ENCODE data around the gene HACD1. TPM values are rescaled to one million over a fixed set of nuclear protein-coding genes. Genes with fewer than 3 reads are reported as not detected.

The HACD1 gene
- total RNA-seq, 1 donor from 2014 or later: 1.9 TPM

- Histone ChIP-seq H3K27me3 (no peaks in the 10 kb centered on the region), H3K9me3 (ENCODE audit: low read depth) (peaks cover 6% of the 10 kb centered on the region), H3K4me2 (no peak overlapping the region), H2AFZ (replicated peaks) (no peak overlapping the region), H3F3A (ENCODE audit: low read depth) (no peaks in the 10 kb centered on the region), H3K27ac (no peak overlapping the region), H3K4me3 (no peak overlapping the region), H3K36me3 (peaks cover 16% of the 10 kb centered on the region), H3K79me2 (ENCODE audit: low read depth) (peaks cover 98% of the 10 kb centered on the region), H4K20me1 (ENCODE audit: low read depth) (peaks cover 6% of the 10 kb centered on the region), H3K4me1 (peaks cover 4% of the 10 kb centered on the region), H3K9ac (no peak overlapping the region)
- no peak for TF ChIP-seq EZH2phosphoT487 (IDR thresholded peaks at IDR 0.05)
- no peak for TF ChIP-seq CTCF (IDR thresholded peaks at IDR 0.05)
- no peak for TF ChIP-seq EZH2 (IDR thresholded peaks at IDR 0.05)
- H3K9me3 Mint-ChIP-seq: peaks cover 54% of the 10 kb centered on the region
- no peak for DNase-seq (ENCODE audit: low spot score)
- H3K4me1 Mint-ChIP-seq: peaks cover 4% of the 10 kb centered on the region
- H3K36me3 Mint-ChIP-seq: peaks cover 59% of the 10 kb centered on the region
- H3K27ac Mint-ChIP-seq: no peak overlapping the region
- H3K27me3 Mint-ChIP-seq (ENCODE audit: insufficient read depth, low read depth): no peaks in the 10 kb centered on the region
- no peak overlapping the region for H3K4me3 Mint-ChIP-seq
These were observed 37.8 kb upstream of the HACD1 start for GRCh38 chr10:17655009-17655408.

DNA sequence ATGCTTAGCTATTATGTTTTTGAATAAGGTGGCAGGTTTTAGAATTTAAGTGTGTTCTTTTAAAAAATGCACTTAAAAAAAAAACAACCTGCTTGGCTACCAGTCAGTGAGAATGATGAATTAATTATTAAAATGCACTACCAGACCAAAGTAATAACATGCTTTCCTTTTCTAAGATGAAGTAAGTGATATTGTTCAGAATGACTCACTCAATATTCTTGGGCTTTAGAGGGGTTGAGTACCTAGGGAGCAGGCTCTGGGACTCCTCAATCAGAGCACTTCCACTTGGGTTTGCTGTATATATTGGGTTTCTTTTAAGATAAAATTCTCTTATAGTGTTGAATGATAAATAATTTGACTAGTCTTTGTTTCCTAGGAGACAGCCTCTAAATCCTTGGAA is 35.4 kb upstream of the HACD1 start:
- peaks cover 6% of the 10 kb centered on the region for H3K9me3 ChIP-seq (ENCODE audit: low read depth)
- no peak overlapping the region for H3K4me3 ChIP-seq
- H3K27ac ChIP-seq: no peak overlapping the region
- H3K27me3 ChIP-seq: no peaks in the 10 kb centered on the region
- H3K9ac ChIP-seq: no peak overlapping the region
- peaks cover 3% of the 10 kb centered on the region for H4K20me1 ChIP-seq (ENCODE audit: low read depth)
- no peak overlapping the region for H3K4me2 ChIP-seq
- Mint-ChIP-seq H3K27me3 (ENCODE audit: insufficient read depth, low read depth) (no peaks in the 10 kb centered on the region), H3K9me3 (peaks cover 49% of the 10 kb centered on the region), H3K4me1 (peaks cover 4% of the 10 kb centered on the region), H3K36me3 (peaks cover 62% of the 10 kb centered on the region), H3K27ac (no peak overlapping the region), H3K4me3 (no peak overlapping the region)
- H3K36me3 ChIP-seq: peaks cover 16% of the 10 kb centered on the region
- H3F3A ChIP-seq (ENCODE audit: low read depth): no peaks in the 10 kb centered on the region
- no peak overlapping the region for H2AFZ ChIP-seq (replicated peaks)
- no peak for DNase-seq (ENCODE audit: low spot score)
- H3K4me1 ChIP-seq: peaks cover 4% of the 10 kb centered on the region
- H3K79me2 ChIP-seq (ENCODE audit: low read depth): peaks cover 98% of the 10 kb centered on the region
- TF ChIP-seq CTCF (IDR thresholded peaks at IDR 0.05) (no peak), EZH2phosphoT487 (IDR thresholded peaks at IDR 0.05) (no peak), EZH2 (IDR thresholded peaks at IDR 0.05) (no peak)

- Histone ChIP-seq H3K79me2 (ENCODE audit: low read depth) (peaks cover 98% of the 10 kb centered on the region), H3K9me3 (ENCODE audit: low read depth) (peaks cover 6% of the 10 kb centered on the region), H3K4me3 (no peak overlapping the region), H3K27me3 (no peaks in the 10 kb centered on the region), H3K36me3 (peaks cover 16% of the 10 kb centered on the region), H3K9ac (no peak overlapping the region), H3K4me2 (no peak overlapping the region), H2AFZ (replicated peaks) (no peak overlapping the region), H4K20me1 (ENCODE audit: low read depth) (peaks cover 3% of the 10 kb centered on the region), H3K4me1 (peaks cover 4% of the 10 kb centered on the region), H3K27ac (no peak overlapping the region), H3F3A (ENCODE audit: low read depth) (no peaks in the 10 kb centered on the region)
- H3K4me1 Mint-ChIP-seq: peaks cover 4% of the 10 kb centered on the region
- no peak overlapping the region for H3K4me3 Mint-ChIP-seq
- TF ChIP-seq CTCF (IDR thresholded peaks at IDR 0.05): no peak
- no peak for TF ChIP-seq EZH2 (IDR thresholded peaks at IDR 0.05)
- no peak for TF ChIP-seq EZH2phosphoT487 (IDR thresholded peaks at IDR 0.05)
- no peak for DNase-seq (ENCODE audit: low spot score)
- H3K27ac Mint-ChIP-seq: no peak overlapping the region
- H3K9me3 Mint-ChIP-seq: peaks cover 43% of the 10 kb centered on the region
- H3K36me3 Mint-ChIP-seq: peaks cover 58% of the 10 kb centered on the region
- peaks cover 3% of the 10 kb centered on the region for H3K27me3 Mint-ChIP-seq (ENCODE audit: insufficient read depth, low read depth)
These were observed 34.7 kb upstream of the HACD1 start for GRCh38 chr10:17651896-17652295.
